Activated CD8-positive, alpha-beta memory T cell treated with anti-CD3 and anti-CD28 coated beads, Interleukin-2, amount 50 U/mL, for 24 hours (primary cell): ENCODE results near the gene SNX5.

Experiments
- DNase-seq: peaks from one replicate; pipeline ENCODE4 v3.0.0-alpha.2; 2020; ENCODE audit errors: extremely low read depth

SNX5 gene

DNA sequence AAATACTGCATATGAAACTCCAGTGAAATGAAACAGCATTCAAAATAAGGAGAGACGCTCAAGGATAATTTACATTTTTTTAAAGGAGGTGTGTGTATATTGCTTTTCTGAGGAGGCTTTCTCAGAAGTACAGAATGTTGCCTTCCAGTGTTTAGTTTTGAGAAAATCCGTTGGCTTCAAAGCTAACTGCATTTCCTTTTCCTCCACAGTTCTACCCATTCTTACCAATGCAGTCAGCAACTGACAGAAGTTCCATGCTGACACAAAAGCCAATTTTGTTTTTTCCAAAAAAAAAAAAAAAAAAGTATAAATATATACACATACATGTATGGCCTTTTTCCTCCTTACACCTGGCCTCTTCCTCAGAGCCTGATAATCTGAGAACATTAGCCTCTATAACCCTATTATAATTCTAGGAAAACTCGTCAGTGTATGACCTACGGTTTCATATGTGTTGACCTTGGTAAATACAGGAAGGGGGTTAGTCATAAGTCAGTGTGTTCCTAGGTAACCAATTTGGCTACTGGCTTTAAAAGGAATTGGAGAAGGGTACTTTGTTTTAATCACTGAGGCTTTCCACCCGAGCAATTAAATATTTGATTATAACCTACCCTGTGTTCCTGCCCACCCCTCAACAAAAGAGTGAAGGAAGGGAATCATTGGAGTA, 24.4 kb upstream of the SNX5 start:
- DNase-seq, result no peak

DNA sequence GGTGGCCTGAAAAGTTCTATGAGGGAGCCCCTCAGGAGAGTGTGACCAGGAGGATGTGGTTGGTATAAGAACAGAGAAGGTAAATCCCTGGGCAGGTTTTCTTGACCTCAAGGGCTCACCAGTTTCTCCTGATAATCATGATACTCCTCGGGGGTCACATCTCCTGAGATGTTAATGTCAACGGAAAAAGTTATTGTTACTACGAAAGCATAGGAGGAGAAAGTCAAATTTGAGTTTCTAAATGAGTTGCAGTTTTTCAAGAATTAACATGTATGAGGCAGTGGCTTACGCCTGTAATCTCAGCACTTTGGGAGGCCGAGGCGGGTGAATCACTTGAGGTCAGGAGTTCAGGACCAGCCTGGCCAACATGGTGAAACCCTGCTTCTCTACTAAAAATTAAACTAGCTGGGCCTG, 23.6 kb upstream of the SNX5 start:
- DNase-seq, result no peak

GRCh38 chr20:17990278-17990972, 21.8 kb upstream of the SNX5 start:
- DNase-seq, result no peak

DNA sequence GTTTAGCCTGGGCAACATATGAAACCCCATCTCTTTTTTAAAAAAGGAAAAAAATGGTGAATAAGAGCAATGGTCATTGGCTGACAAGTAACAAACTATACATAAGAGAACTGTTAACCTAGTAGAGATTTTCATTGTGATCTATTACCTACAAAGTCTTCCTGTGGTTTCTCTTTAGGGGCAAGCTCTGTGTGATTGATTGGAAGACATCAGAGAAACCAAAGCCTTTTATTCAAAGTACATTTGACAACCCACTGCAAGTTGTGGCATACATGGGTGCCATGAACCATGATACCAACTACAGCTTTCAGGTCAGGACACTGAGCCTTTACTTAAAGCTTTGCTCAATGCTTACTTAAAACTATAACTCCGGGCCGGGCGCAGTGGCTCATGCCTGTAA, 19.4 kb upstream of the SNX5 start:
- no peak for DNase-seq

DNA sequence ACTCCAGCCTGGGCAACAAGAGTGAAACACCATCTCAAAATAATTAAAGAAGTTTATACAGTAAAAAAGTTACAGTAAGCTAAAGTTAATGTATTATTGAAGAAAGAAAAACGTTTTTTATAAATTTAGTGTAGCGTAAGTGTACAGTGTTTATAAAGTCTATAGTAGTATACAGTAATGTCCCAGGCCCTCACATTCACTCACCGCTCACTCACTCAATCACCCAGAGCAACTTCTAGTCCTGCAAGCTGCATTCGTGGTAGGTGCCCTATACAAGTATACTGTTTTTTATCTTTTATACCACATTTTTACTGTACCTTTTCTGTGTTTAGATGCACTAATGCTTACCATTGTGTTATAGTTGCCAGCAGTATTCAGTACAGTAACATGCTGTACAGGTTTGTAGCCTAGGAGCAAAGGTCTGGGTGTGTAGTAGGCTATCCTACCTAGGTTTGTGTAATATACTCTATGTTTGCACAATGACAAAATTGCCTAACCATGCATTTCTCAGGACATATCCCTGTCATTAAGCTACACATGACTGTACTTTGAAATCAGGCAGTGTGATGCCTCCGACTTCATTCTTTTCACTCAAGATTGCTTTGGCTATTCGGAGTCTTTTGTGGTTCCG, 16.9 kb upstream of the SNX5 start:
- DNase-seq, result no peak

GRCh38 chr20:17976305-17976704, 7.7 kb upstream of the SNX5 start:
- DNase-seq, result no peak

- DNase-seq, result no peak
Observed at GRCh38 chr20:17972121-17972520, 3.5 kb upstream of the SNX5 start.

- no peak for DNase-seq
Observed at GRCh38 chr20:17971300-17972013, 2.9 kb upstream of the SNX5 start.

DNA sequence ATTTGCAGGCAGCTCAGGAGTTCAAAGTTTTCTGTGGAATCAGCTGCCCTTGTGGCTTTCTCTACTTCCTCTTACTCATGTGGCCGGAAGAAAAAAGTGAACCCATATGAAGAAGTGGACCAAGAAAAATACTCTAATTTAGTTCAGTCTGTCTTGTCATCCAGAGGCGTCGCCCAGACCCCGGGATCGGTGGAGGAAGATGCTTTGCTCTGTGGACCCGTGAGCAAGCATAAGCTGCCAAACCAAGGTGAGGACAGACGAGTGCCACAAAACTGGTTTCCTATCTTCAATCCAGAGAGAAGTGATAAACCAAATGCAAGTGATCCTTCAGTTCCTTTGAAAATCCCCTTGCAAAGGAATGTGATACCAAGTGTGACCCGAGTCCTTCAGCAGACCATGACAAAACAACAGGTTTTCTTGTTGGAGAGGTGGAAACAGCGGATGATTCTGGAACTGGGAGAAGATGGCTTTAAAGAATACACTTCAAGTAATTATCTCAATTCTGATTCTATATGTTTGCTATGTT, 1.4 kb upstream of the SNX5 start:
- no peak for DNase-seq

DNA sequence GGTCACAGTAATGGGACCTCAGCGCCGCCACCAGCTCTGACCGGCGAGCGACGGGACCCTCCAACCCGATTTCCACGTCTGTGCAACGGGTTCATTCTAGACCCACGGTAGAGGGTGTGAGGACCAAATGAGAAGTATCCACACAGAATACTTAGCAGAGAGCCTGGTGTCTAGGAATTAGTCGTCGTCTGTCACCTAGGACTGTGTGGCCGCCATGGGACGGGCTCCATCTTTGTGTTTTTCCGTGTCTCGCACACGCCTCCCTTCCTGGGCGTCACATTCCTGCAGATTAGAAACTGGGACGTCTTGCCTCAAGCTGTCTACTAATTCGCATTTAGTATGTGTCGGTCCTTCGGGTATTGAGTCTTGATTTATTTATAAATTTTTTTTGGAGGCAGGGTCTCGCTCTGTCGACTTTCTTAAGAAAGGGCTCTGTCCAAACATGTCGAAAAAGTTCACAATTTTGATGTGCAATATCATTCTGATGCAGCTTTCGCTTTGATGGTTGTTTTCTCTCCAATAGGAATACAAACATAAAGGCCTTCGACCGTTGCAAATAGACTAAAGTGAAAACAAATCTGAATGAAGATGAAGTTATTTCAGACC, 787 bp upstream of the SNX5 start:
- DNase-seq, result no peak

- DNase-seq, result no peak
Observed at GRCh38 chr20:17967521-17968365, 851 bp downstream of the SNX5 start.

- DNase-seq, result no peak
Observed at GRCh38 chr20:17966432-17967310, 1.9 kb downstream of the SNX5 start.

GRCh38 chr20:17965042-17965697, 3.4 kb downstream of the SNX5 start:
- no peak for DNase-seq

DNA sequence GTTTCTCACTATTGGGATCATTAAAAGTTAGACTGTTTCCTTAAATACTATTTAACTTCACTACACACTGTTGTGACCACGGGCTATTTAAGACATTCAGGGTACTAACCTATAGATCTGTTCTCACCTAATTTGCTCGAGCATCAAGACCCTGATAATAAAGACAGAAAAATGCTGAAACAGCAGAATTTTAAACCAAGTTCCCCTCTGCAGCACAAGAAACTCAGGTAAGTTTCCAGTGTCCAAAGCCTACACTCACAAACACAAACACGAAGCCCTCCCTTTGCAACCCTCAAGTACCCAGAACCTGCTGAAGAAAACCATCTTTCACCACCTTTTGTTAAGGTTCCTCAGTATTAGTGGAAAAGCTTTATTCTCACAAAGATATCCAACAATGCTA, 4.0 kb downstream of the SNX5 start:
- DNase-seq, result no peak

DNA sequence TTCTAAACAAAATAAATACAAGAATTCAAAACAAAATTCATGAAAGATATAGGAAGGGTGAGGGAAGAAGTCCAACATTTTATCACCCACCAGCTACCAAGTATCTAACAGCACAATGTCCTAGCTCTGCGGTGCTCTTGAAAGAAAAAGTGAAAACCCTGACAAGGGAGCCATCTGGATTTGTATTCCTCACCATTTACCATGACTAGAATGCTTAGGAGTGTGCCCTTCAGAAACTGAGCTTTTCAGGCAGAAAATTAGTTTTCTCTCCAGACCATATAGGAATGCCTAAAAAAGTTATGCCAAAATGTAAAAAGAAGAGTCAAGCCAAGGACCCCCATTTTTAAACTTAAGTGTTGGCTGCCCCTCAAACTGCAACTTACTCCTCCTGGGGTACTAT, 4.5 kb downstream of the SNX5 start:
- DNase-seq, result no peak

DNA sequence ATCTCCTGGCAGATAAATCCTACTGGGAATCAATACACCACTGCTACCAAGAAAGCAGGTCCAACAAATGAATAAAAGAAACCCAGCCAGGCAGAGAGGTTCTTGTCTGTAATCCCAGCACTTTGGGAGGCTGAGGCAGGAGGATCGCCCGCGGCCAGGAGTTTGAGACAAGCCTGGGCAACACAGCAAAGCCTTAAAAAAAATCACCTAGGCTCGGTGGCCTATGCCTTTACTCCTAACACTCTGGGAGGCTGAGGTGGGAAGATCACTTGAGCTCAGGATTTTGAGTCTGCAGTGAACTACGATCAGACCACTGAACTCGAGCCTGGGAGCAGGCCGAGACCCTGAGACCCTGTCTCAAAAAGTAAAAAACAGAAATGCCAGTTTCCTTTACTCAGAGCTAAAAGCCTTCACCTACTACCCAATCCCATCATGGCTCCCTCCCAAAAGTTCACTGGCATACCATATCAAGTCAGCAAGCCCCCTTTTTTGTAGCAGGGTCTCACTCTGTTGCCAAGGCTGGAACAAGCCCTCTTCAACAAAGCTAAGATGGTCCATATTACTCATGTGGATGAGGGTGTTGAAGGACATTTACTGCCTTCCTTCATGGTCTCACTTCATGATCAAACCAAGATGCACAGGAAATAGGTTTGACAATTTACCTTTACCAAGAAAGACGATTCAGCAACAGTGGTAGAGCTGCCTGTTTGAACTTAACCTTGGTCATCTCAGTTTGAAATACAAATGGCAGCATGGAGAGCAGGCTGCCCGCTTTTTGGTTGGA, 5.3 kb downstream of the SNX5 start:
- no peak for DNase-seq

- DNase-seq, result no peak
Observed at GRCh38 chr20:17961587-17961940, 7.0 kb downstream of the SNX5 start.

DNA sequence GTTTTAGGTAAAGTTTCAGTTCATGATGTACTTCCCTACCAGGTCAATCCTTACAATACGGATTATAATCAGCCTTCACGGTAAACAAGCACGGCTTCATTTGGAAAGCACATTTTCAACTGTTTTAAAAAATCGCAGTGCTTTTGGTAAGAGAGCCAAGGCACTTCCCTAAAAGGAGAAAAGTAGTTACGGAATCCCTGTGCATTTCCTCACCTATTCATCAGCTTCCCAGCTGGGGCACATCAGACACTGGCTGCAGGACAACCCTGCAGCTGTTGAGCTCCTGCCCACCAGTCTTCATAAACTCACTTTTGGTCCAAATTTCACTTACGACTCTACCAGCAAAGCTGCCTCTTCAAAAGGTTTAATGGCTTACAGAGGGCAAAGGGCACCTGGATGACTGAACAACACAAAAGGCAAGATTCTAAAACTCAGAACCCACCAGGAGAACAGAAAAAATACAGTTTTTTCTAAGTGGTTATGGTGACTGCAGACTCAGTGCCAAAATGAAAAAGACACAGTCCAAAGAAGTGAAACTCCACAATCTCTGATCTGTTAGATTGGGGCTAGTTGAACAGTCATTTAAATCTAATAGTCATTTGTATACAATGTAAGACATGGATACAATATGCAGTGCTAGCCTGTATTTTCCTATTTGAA, 7.5 kb downstream of the SNX5 start:
- DNase-seq, result no peak
